ENCODE data around the gene KCNS1.
A peak's percentile ranks its signal among the peaks of the same experiment; 100 is the strongest.

The KCNS1 gene

GRCh38 chr20:45047581-45048119 is 53.3 kb downstream of the KCNS1 start:
- no peak for DNase-seq

- no peak for DNase-seq
These were observed 56.3 kb downstream of the KCNS1 start for GRCh38 chr20:45044601-45045000.

- peak; percentile 12 for DNase-seq
These were observed 56.8 kb downstream of the KCNS1 start for GRCh38 chr20:45044084-45044573.

- no peak for DNase-seq
These were observed 57.9 kb downstream of the KCNS1 start for GRCh38 chr20:45042978-45043377.
